GM12891 (cell line): ENCODE results near the gene COL1A2.

ENCODE experiments used
- PAX5 ChIP-seq: IDR thresholded peaks from 2 replicates; pipeline ENCODE4 v1.6.1; 2011; ENCODE audit warnings: low read length, moderate library complexity, mild to moderate bottlenecking; ENCODE audit not compliant: insufficient read depth, severe bottlenecking
- POLR2A ChIP-seq: IDR thresholded peaks from 2 replicates; pipeline ENCODE4 v1.6.1; 2011; ENCODE audit warnings: low read depth, low read length, control low read depth
- POLR2AphosphoS5 ChIP-seq: IDR thresholded peaks from 2 replicates; pipeline ENCODE4 v1.6.1; 2011; ENCODE audit warnings: low read depth, low read length, control low read depth
- POU2F2 ChIP-seq: IDR thresholded peaks from 2 replicates; pipeline ENCODE4 v1.6.1; 2011; ENCODE audit warnings: low read depth, mild to moderate bottlenecking, control low read depth, low read length, moderate library complexity

GRCh38 chr7:94432817-94433216 is 38.1 kb downstream of the COL1A2 start:
- no peak for TF ChIP-seq POLR2A
- no peak for TF ChIP-seq PAX5
- no peak for TF ChIP-seq POU2F2
- no peak for TF ChIP-seq POLR2AphosphoS5
